ENCODE measurements around the gene PAX8.

- TF ChIP-seq CTCF (IDR thresholded peaks at IDR 0.05) = no peak
- no peak for TF ChIP-seq POLR2A (IDR thresholded peaks at IDR 0.05)
Observed at GRCh38 chr2:113207021-113207420, 71.7 kb downstream of the PAX8 start.
